GM18526 (cell line): ENCODE results near the gene CLGN.
A peak's percentile ranks its signal among the peaks of the same experiment; 100 is the strongest.

ENCODE experiments used
- POLR2A ChIP-seq: IDR thresholded peaks from 3 replicates; pipeline ENCODE4 v1.6.1; 2011; ENCODE audit not compliant: insufficient read length; ENCODE audit errors: extremely low read depth

The CLGN gene

GRCh38 chr4:140406292-140406691 lies 21.2 kb downstream of the CLGN start:
- no peak for TF ChIP-seq POLR2A

GRCh38 chr4:140400111-140400510 lies 27.3 kb downstream of the CLGN start:
- no peak for TF ChIP-seq POLR2A

- no peak for TF ChIP-seq POLR2A
Measured at GRCh38 chr4:140395668-140396067, 31.8 kb downstream of the CLGN start.

GRCh38 chr4:140388015-140388414 lies 39.4 kb downstream of the CLGN start:
- TF ChIP-seq POLR2A = no peak

- no peak for TF ChIP-seq POLR2A
Measured at GRCh38 chr4:140382732-140383131, 44.7 kb downstream of the CLGN start.

- TF ChIP-seq POLR2A = no peak
Measured at GRCh38 chr4:140374130-140374477, 53.3 kb downstream of the CLGN start.

GRCh38 chr4:140373328-140374129 lies 53.9 kb downstream of the CLGN start, which contains the start of gene SCOC:
Gene SCOC, plus strand, starts transcription at chr4:140373646. Its CDS starts 5,525 bp downstream, at chr4:140379171.
- peak; percentile 55 for TF ChIP-seq POLR2A

- TF ChIP-seq POLR2A = no peak
Measured at GRCh38 chr4:140372751-140373327, 54.6 kb downstream of the CLGN start.

GRCh38 chr4:140368686-140369085 lies 58.8 kb downstream of the CLGN start:
- no peak for TF ChIP-seq POLR2A

GRCh38 chr4:140367738-140368137 lies 59.7 kb downstream of the CLGN start:
- TF ChIP-seq POLR2A = no peak

GRCh38 chr4:140363558-140363957 lies 63.9 kb downstream of the CLGN start:
- TF ChIP-seq POLR2A = no peak

GRCh38 chr4:140363051-140363450 lies 64.4 kb downstream of the CLGN start:
- TF ChIP-seq POLR2A = no peak

GRCh38 chr4:140361099-140361498 lies 66.3 kb downstream of the CLGN start:
- no peak for TF ChIP-seq POLR2A

GRCh38 chr4:140359562-140360427 lies 67.7 kb downstream of the CLGN start:
- no peak for TF ChIP-seq POLR2A

GRCh38 chr4:140358281-140358680 lies 69.2 kb downstream of the CLGN start:
- TF ChIP-seq POLR2A = no peak

GRCh38 chr4:140357868-140358267 lies 69.6 kb downstream of the CLGN start:
- no peak for TF ChIP-seq POLR2A
